HepG2 (cell line): ENCODE data around the gene TMUB1. TPM values are rescaled to one million over a fixed set of nuclear protein-coding genes. Genes with fewer than 3 reads are reported as not detected.

Experiments
- EED ChIP-seq: sonication (generic); formaldehyde crosslinking; IDR thresholded peaks from 2 replicates; pipeline ENCODE4 v1.5.0; 2020; ENCODE audit warnings: mild to moderate bottlenecking, missing genetic modification reagents
- FOXC1 ChIP-seq: sonication (generic); formaldehyde crosslinking; IDR thresholded peaks from 2 replicates; pipeline ENCODE4 v1.8.0; 2022; ENCODE audit warnings: mild to moderate bottlenecking, missing genetic modification reagents, borderline replicate concordance
- FOXP1 ChIP-seq, 2 experiments: fragments of 450-650 bp in 1 of 2; IDR thresholded peaks; 2 replicates each; pipeline ENCODE4 v1.6.1; 2017 to 2018; ENCODE audit warnings: antibody characterized with exemption in 1 of 2
- HMGA1 ChIP-seq: sonication (generic); formaldehyde crosslinking; conservative IDR thresholded peaks from 2 replicates; pipeline ENCODE4 v1.4.0; 2020; ENCODE audit warnings: missing genetic modification reagents
- HNF4A ChIP-seq: sonication (generic); formaldehyde crosslinking; IDR thresholded peaks from 2 replicates; pipeline ENCODE4 v1.4.0; 2020; ENCODE audit warnings: missing genetic modification reagents
- JDP2 ChIP-seq: sonication (generic); formaldehyde crosslinking; IDR thresholded peaks from 2 replicates; pipeline ENCODE4 v1.8.1; 2022; ENCODE audit warnings: missing genetic modification reagents, borderline replicate concordance
- KDM5B ChIP-seq: sonication (generic); formaldehyde crosslinking; IDR thresholded peaks from 2 replicates; pipeline ENCODE4 v1.4.0; 2020; ENCODE audit warnings: missing genetic modification reagents, mild to moderate bottlenecking, borderline replicate concordance
- KLF13 ChIP-seq: sonication (generic); formaldehyde crosslinking; IDR thresholded peaks from 2 replicates; pipeline ENCODE4 v1.4.0; 2020; ENCODE audit warnings: mild to moderate bottlenecking, missing genetic modification reagents
- MXD1 ChIP-seq: sonication (generic); formaldehyde crosslinking; IDR thresholded peaks from 2 replicates; pipeline ENCODE4 v1.4.0; 2020; ENCODE audit warnings: mild to moderate bottlenecking, missing genetic modification reagents
- NKX3-1 ChIP-seq: sonication (generic); formaldehyde crosslinking; IDR thresholded peaks from 2 replicates; pipeline ENCODE4 v1.5.0; 2020; ENCODE audit warnings: missing genetic modification reagents
- XRCC5 ChIP-seq: fragments of 200-400 bp; formaldehyde crosslinking; optimal IDR thresholded peaks from 2 replicates; pipeline ENCODE3; 2017; ENCODE audit warnings: mild to moderate bottlenecking, low read length
- ZC3H4 ChIP-seq: sonication (generic); formaldehyde crosslinking; IDR thresholded peaks from 2 replicates; pipeline ENCODE4 v1.4.0; 2020; ENCODE audit warnings: missing genetic modification reagents, borderline replicate concordance
- ZHX1 ChIP-seq: sonication (generic); formaldehyde crosslinking; IDR thresholded peaks from 2 replicates; pipeline ENCODE4 v1.8.1; 2022; ENCODE audit warnings: low read depth, mild to moderate bottlenecking, missing genetic modification reagents
- ZNF343 ChIP-seq: sonication (generic); formaldehyde crosslinking; IDR thresholded peaks from 2 replicates; pipeline ENCODE4 v1.4.0; 2020; ENCODE audit warnings: mild to moderate bottlenecking, missing genetic modification reagents
- ZNF432 ChIP-seq: sonication (generic); formaldehyde crosslinking; IDR thresholded peaks from 2 replicates; pipeline ENCODE4 v1.5.0; 2020; ENCODE audit warnings: missing genetic modification reagents, mild to moderate bottlenecking, borderline replicate concordance
- ZNF644 ChIP-seq: IDR thresholded peaks from 2 replicates; pipeline ENCODE4 v1.6.1; 2016; ENCODE audit warnings: low read depth
- ZNF83 ChIP-seq: sonication (generic); formaldehyde crosslinking; IDR thresholded peaks from 2 replicates; pipeline ENCODE4 v1.4.0; 2020; ENCODE audit warnings: missing genetic modification reagents, mild to moderate bottlenecking, borderline replicate concordance
- ZSCAN21 ChIP-seq: sonication (generic); formaldehyde crosslinking; IDR thresholded peaks from 2 replicates; pipeline ENCODE4 v1.8.0; 2022; ENCODE audit warnings: mild to moderate bottlenecking, missing genetic modification reagents, moderate library complexity, borderline replicate concordance
- polyA plus RNA-seq, 8 experiments: library from polyadenylated mRNA; depleted of rRNA in 3 of 8; stranded (reverse) in 7 of 8; unstranded in 1 of 8; fragments of >200 nt; fragmentation: Illumina TruSeq in 4 of 8; extraction: Trizol in 4 of 8; gene quantifications; 2 replicates each; pipeline versions ENCODE4 v1.2.1 to v1.2.3, GENCODE V29; 2011 to 2016; ENCODE audit warnings: low read depth in 4 of 8, missing spikeins in 1 of 8, mixed read lengths in 1 of 8; ENCODE audit not compliant: insufficient read depth in 1 of 8
- total RNA-seq, 5 experiments: library from RNA; depleted of rRNA; stranded (reverse); fragments of >200 nt; fragmentation: Illumina TruSeq; extraction: Trizol; gene quantifications; 2 replicates each; pipeline ENCODE4 v1.2.3, GENCODE V29; 2016; ENCODE audit warnings: low read depth in 1 of 5
- TF ChIP-seq, protein P1 (sequence below): sonication (generic); formaldehyde crosslinking; IDR thresholded peaks from 2 replicates; pipeline ENCODE4 v1.5.0; 2020; ENCODE audit warnings: missing genetic modification reagents
- TF ChIP-seq, protein P2 (sequence below): sonication (generic); formaldehyde crosslinking; IDR thresholded peaks from 2 replicates; pipeline ENCODE4 v1.4.0; 2020; ENCODE audit warnings: mild to moderate bottlenecking, low read depth, missing genetic modification reagents
- TF ChIP-seq, protein P3 (sequence below): sonication (generic); formaldehyde crosslinking; IDR thresholded peaks from 2 replicates; pipeline ENCODE4 v1.9.0; 2021; ENCODE audit warnings: missing genetic modification reagents, borderline replicate concordance

Gene TMUB1
- total and polyA plus RNA-seq, 2 of the 13 experiments (the other 11 are each of a cell fraction or from before 2014, with no cell fraction given), result 44.8 to 51.6 TPM

DNA sequence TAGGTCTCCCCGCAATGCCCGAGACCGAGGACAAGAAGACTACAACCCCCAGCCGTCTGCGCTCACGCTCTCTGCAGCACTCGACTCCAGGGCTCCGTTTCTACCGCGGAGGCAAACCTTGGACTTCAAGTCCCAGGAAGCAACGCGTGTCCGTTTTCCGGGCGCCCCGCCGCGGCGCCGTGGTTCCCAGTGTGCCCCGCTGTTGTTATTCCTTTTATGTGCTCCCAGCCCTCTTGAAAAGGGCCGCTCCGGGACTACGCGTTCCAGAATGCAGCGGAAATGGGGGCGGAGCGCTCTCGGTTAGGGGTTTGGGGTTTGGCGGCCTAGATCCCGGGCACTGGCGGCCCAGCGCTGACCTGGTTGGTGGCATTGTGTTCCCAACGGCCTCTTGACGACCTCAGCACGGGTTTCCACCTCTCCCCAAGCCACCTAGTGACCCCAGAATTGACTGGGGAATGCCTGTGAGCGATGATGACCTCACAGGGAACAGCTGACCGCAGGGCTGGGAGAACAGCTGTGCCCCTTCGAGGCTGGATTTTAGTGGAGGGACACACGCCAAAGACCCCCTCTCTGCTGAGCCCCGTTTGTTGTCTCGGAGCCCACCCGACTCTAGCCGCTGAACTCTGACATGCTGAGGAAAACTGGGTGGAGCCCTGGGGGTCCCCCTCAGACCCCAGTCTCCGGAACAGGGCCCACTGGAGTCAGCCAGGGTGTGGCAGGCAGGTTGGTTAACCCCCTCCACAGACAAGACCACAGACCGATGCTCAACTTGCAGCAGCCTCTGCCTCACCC, 25.1 kb downstream of the TMUB1 start (continued):
- TF ChIP-seq FOXP1 (IDR thresholded peaks at IDR 0.05), result no peak
- TF ChIP-seq FOXP1 (CRISPR knock-in tag; IDR thresholded peaks at IDR 0.05), result no peak
- TF ChIP-seq, protein P1, sequence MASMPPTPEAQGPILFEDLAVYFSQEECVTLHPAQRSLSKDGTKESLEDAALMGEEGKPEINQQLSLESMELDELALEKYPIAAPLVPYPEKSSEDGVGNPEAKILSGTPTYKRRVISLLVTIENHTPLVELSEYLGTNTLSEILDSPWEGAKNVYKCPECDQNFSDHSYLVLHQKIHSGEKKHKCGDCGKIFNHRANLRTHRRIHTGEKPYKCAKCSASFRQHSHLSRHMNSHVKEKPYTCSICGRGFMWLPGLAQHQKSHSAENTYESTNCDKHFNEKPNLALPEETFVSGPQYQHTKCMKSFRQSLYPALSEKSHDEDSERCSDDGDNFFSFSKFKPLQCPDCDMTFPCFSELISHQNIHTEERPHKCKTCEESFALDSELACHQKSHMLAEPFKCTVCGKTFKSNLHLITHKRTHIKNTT (CRISPR knock-in tag), result no peak
- no peak for TF ChIP-seq ZNF343 (CRISPR knock-in tag)
- TF ChIP-seq HNF4A, result 0 out of 2 replicates have a peak, but pooled peaks have one; percentile 21
- no peak for TF ChIP-seq ZNF83 (CRISPR knock-in tag)
- no peak for TF ChIP-seq EED
- no peak for TF ChIP-seq ZHX1 (CRISPR knock-in tag)
- TF ChIP-seq KLF13 (CRISPR knock-in tag), result 0 out of 2 replicates have a peak, but pooled peaks have one; percentile 51
- no peak for TF ChIP-seq ZNF432 (CRISPR knock-in tag)
- TF ChIP-seq, protein P2, sequence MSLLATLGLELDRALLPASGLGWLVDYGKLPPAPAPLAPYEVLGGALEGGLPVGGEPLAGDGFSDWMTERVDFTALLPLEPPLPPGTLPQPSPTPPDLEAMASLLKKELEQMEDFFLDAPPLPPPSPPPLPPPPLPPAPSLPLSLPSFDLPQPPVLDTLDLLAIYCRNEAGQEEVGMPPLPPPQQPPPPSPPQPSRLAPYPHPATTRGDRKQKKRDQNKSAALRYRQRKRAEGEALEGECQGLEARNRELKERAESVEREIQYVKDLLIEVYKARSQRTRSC (CRISPR knock-in tag), result no peak
- TF ChIP-seq KDM5B, result no peak; the same call in 1 of the 2 replicates
- 0 out of 2 replicates have a peak, but pooled peaks have one; percentile 9 for TF ChIP-seq FOXC1
- no peak for TF ChIP-seq JDP2 (CRISPR knock-in tag)
- TF ChIP-seq, protein P3, sequence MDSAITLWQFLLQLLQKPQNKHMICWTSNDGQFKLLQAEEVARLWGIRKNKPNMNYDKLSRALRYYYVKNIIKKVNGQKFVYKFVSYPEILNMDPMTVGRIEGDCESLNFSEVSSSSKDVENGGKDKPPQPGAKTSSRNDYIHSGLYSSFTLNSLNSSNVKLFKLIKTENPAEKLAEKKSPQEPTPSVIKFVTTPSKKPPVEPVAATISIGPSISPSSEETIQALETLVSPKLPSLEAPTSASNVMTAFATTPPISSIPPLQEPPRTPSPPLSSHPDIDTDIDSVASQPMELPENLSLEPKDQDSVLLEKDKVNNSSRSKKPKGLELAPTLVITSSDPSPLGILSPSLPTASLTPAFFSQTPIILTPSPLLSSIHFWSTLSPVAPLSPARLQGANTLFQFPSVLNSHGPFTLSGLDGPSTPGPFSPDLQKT, result no peak
- TF ChIP-seq HMGA1, result no peak
- no peak for TF ChIP-seq ZSCAN21 (CRISPR knock-in tag)
- TF ChIP-seq XRCC5, result peak; percentile 89
- 0 out of 2 replicates have a peak, but pooled peaks have one; percentile 60 for TF ChIP-seq NKX3-1 (CRISPR knock-in tag)
- TF ChIP-seq ZC3H4 (CRISPR knock-in tag), result no peak
- TF ChIP-seq MXD1 (CRISPR knock-in tag), result peak; percentile 12; the same call in 1 of the 2 replicates
- no peak for TF ChIP-seq ZNF644
